Measurements from ENCODE around the gene ABCA4.
"Not testable (repeated sequence)": the region's sequence is repeated elsewhere in the genome, so short reads cannot be mapped to it uniquely, and the experiment has no call there.

The ABCA4 gene

DNA sequence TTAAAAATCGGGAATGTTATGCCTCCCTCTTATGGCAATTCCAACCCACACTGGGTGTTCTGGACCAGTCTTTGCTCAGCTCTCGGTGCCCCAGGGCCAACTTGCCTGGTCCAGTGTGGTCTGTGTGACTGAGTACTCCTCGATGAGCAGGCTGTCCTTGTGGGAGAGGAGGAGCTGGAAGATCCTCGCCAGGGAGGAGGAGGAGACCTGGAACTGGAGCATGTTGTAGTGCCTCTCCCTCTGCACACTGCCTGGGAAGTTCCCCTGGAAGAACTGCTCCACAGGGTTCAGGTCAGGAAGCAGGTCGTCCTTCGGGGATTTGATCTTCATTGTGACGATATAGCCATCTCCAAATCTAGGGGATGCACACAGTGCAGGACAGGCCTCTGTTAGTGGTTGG is 123.2 kb downstream of the ABCA4 start:
- H3K4me3 ChIP-seq (ENCODE audit: low read depth, low read length): no peak overlapping the region
- no peak for TF ChIP-seq CTCF (IDR thresholded peaks at IDR 0.05; ENCODE audit: borderline replicate concordance, insufficient read depth, low read depth, low read length)

GRCh38 chr1:93995837-93996536 is 125.0 kb downstream of the ABCA4 start:
- no peak for TF ChIP-seq CTCF (IDR thresholded peaks at IDR 0.05; ENCODE audit: borderline replicate concordance, insufficient read depth, low read depth, low read length)
- H3K4me3 ChIP-seq (ENCODE audit: low read depth, low read length): no peak overlapping the region

- TF ChIP-seq CTCF (IDR thresholded peaks at IDR 0.05; ENCODE audit: borderline replicate concordance, insufficient read depth, low read depth, low read length): no peak
Observed at GRCh38 chr1:93993731-93994130, 127.2 kb downstream of the ABCA4 start.

DNA sequence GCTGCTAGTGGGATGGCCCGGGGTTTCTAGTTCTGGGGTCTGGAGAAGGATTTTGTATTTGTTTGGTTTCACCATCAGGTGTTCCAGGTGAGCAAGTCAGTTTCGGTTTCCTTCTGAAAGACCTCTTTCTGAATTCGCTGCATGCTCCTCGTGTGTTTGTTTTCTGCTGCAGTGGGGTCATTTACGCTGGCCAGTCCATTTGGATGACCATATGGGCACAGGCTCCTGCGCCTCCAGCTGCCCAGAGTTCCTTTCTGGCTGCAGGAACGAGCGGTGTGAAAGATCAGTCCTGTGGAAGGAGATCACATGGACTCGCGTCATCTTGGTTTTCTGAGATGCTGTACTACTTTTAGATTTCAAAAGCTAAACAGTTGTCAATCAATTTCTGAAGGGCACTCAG is 128.0 kb downstream of the ABCA4 start:
- no peak overlapping the region for H3K4me3 ChIP-seq (ENCODE audit: low read depth, low read length)
- TF ChIP-seq CTCF (IDR thresholded peaks at IDR 0.05; ENCODE audit: borderline replicate concordance, insufficient read depth, low read depth, low read length): no peak

More at GRCh38 chr1:93993731-93994130, 127.2 kb downstream of the ABCA4 start:
- no peak overlapping the region for H3K4me3 ChIP-seq (ENCODE audit: low read depth, low read length)

DNA sequence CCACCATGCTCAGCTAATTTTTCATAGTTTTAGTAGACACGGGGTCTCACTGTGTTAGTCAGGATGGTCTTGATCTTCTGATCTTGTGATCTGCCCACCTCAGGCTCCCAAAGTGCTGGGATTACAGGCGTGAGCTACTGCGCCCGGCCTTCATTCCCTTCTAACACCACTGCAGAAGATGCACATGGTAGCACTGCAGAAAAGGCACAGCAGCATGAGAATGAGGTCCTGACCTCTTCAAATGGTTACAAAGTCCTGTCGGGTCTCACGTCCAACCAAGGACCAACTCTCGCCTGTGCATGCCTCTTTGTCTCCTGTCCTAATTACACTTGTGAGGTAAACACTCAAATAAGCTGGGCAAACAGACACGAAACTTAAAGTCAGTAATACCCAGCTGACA is 128.8 kb downstream of the ABCA4 start:
- TF ChIP-seq CTCF (IDR thresholded peaks at IDR 0.05; ENCODE audit: borderline replicate concordance, insufficient read depth, low read depth, low read length): no peak
- H3K4me3 ChIP-seq (ENCODE audit: low read depth, low read length): no peak overlapping the region

DNA sequence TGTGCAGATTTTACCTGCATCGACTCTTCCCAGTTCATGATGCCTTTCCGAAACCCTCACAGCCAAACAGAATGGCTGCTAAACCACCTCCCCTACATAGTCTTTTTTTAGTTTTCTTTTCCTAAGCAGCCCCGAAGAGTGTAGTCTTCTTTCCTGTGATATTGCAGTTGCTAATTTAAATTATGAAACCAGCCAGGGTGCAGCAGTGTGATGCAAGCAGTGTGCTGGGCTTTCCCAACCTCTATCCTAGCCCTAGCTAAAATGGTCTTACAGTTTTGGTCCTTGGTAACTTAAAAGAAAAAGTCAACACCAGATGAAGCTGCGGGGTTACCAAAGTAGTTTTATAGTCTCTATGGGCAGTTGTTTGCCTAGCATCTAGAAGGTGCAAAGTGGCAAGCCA is 129.7 kb downstream of the ABCA4 start:
- no peak overlapping the region for H3K4me3 ChIP-seq (ENCODE audit: low read depth, low read length)
- no peak for TF ChIP-seq CTCF (IDR thresholded peaks at IDR 0.05; ENCODE audit: borderline replicate concordance, insufficient read depth, low read depth, low read length)

DNA sequence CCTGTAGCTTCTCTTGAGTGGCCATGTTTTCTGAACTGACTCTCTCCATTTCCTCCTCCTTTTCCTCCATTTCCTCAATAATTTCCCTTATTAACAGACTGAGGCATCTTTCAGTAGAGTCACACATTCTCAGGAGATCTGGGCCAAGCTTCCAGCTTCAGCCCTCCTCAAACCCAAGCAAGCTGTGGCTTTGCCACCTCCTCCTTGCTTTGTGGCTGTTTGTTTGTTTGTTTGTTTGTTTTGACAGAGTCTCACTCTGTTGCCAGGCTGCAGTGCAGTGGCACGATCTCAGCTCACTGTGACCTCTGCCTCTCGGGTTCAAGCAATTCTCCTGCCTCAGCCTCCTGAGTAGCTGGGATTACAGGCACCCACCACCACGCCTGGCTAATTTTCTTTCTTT is 130.5 kb downstream of the ABCA4 start:
- not testable (repeated sequence) for H3K4me3 ChIP-seq (ENCODE audit: low read depth, low read length)
